ENCODE data around the gene KLRC2. TPM values are rescaled to one million over a fixed set of nuclear protein-coding genes. Genes with fewer than 3 reads are reported as not detected.

The KLRC2 gene
- total RNA-seq, result not detected in 2 replicates

GRCh38 chr12:10435816-10436215 is at the start of gene KLRC2:
KLRC2 (minus strand) TSS chr12:10436010; CDS start chr12:10435986, 24 bp downstream.

GRCh38 chr12:10453156-10453555 is 17.3 kb upstream of the KLRC2 start, which contains the start of gene KLRC1:
KLRC1 (minus strand) TSS chr12:10453377; CDS start chr12:10451156, 2,221 bp downstream.

GRCh38 chr12:10420334-10420733 is 15.5 kb downstream of the KLRC2 start, which contains the start of gene KLRC3:
KLRC3 (minus strand) TSS chr12:10420595; CDS start chr12:10420550, 45 bp downstream.

GRCh38 chr12:10409392-10409791 is 26.4 kb downstream of the KLRC2 start, which contains the start of gene KLRC4:
KLRC4 (minus strand) TSS chr12:10409757; CDS start chr12:10409575, 182 bp downstream.

GRCh38 chr12:10389904-10390303 is 45.9 kb downstream of the KLRC2 start, which contains the start of gene KLRK1:
KLRK1 (minus strand) TSS chr12:10390041; CDS start chr12:10388810, 1,231 bp downstream.

Other genes starting within 250 kb of the KLRC2 start
- 27.2 and 29.2 TPM in 2 replicates for gene GABARAPL1, start 223.1 kb downstream of the KLRC2 start, total RNA-seq
- not detected in 2 replicates for gene KLRD1, start 128.1 kb downstream of the KLRC2 start, total RNA-seq
- not detected in 2 replicates for gene KLRK1, start 46.0 kb downstream of the KLRC2 start, total RNA-seq
- gene KLRC4, start 26.3 kb downstream of the KLRC2 start, total RNA-seq, result not detected in 2 replicates
- gene KLRC3, start 15.4 kb downstream of the KLRC2 start, total RNA-seq, result not detected in 2 replicates
- not detected in 2 replicates for gene KLRC1, start 17.4 kb upstream of the KLRC2 start, total RNA-seq
- 0.59 and 0.67 TPM in 2 replicates for gene EIF2S3B, start 69.9 kb upstream of the KLRC2 start, total RNA-seq
- 21.0 and 21.1 TPM in 2 replicates for gene MAGOHB, start 177.6 kb upstream of the KLRC2 start, total RNA-seq
- gene STYK1, start 238.0 kb upstream of the KLRC2 start, total RNA-seq, result 7.3 and 9.6 TPM in 2 replicates